T-helper 17 cell (primary cell): Measurements from ENCODE around the gene CLIC3. TPM values are rescaled to one million over a fixed set of nuclear protein-coding genes. Genes with fewer than 3 reads are reported as not detected.
A peak's percentile ranks its signal among the peaks of the same experiment; 100 is the strongest.

Experiments used
- ATAC-seq: fragments of 150-1000 bp; cut with Tn5 transposase; 2 replicates; pipeline ENCODE4 v1.10.0; 2021; ENCODE audit warnings: mild to moderate bottlenecking, moderate library complexity
- DNase-seq, 3 donors: peaks; one replicate each; pipeline versions ENCODE4 v3.0.0 to v3.0.0-alpha.2; 2020 to 2021
- H3K9me3 ChIP-seq: one replicate; pipeline ENCODE4 v1.7.0; 2013; ENCODE audit warnings: low read length, mild to moderate bottlenecking; ENCODE audit not compliant: control insufficient read depth, poor library complexity, severe bottlenecking
- H3K27ac Mint-ChIP-seq: one replicate; pipeline ENCODE4 v1.8.0; 2022; ENCODE audit warnings: mild to moderate bottlenecking, moderate library complexity, mixed read lengths
- H3K27me3 Mint-ChIP-seq: one replicate; pipeline ENCODE4 v1.8.0; 2022; ENCODE audit warnings: mixed read lengths
- H3K36me3 Mint-ChIP-seq: one replicate; pipeline ENCODE4 v1.8.0; 2022; ENCODE audit warnings: low read depth, mixed read lengths
- H3K4me1 Mint-ChIP-seq: one replicate; pipeline ENCODE4 v1.8.0; 2022; ENCODE audit warnings: mild to moderate bottlenecking, mixed read lengths
- H3K4me3 Mint-ChIP-seq: one replicate; pipeline ENCODE4 v1.8.0; 2022; ENCODE audit warnings: mild to moderate bottlenecking, moderate library complexity, mixed read lengths
- total RNA-seq, 4 donors: library from RNA in 2 of 4; stranded (reverse) in 2 of 4; gene quantifications; one replicate each; pipeline ENCODE4 v1.2.3 and lab custom pipeline; 2022 to 2026

The CLIC3 gene
- total RNA-seq, 2 donors from 2014 or later = 1.9 to 2.1 TPM

DNA sequence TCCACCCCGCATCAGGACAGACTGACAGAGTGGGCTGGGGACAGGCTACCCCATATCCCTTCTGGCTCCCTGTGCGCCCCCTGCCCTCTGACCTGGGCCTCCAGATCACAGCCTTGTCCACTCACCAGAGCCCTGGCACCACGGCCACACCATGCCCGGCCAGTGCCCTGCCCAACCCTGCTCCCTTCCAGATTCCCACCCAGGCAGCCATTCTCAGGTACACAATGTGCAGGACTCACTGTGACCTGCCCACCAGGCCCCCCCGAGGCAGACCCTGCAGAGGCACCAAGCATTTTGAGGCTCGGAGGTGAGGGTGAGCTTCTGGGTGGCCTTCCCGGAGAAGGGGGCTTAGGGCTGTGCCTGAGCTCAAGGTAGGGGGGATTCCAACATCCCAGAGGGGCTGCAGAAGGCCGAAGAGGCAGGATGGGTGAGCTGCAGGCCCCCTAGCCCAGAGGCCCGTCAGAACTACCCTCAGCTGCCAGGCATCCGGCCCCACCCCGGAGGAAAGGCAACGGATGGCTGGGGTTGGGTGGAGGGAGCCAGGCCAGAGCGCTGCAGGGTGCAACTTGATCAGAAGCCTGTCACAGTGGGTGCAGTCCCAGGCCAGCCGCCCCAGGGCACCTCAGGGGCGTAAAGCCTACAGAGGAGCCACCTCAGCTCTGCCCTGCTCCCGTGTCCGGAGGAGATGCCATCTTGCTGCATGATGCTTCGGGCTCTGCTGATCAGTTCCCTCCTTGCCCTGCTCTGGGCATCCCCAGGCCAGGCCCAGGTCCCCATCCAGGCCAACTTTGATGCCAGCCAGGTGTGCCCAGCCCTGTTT is 13.9 kb downstream of the CLIC3 start, which contains the start of gene LCNL1:
Gene LCNL1, plus strand, starts transcription at position 762 of the 820 bp plus-strand sequence. CDS start 594 bp downstream, outside the sequence.
- H3K27me3 Mint-ChIP-seq = peaks cover 10% of the 10 kb centered on the region
- ATAC-seq (no peak), DNase-seq (no peak)
- no peak within 1 kb of the TSS for H3K27ac Mint-ChIP-seq
- peaks cover 5% of the 10 kb centered on the region for H3K36me3 Mint-ChIP-seq
- no peaks in the 10 kb centered on the region for H3K9me3 ChIP-seq
- peaks cover 10% of the 10 kb centered on the region for H3K4me1 Mint-ChIP-seq
- peak within 1 kb of the TSS; percentile 53 for H3K4me3 Mint-ChIP-seq

DNA sequence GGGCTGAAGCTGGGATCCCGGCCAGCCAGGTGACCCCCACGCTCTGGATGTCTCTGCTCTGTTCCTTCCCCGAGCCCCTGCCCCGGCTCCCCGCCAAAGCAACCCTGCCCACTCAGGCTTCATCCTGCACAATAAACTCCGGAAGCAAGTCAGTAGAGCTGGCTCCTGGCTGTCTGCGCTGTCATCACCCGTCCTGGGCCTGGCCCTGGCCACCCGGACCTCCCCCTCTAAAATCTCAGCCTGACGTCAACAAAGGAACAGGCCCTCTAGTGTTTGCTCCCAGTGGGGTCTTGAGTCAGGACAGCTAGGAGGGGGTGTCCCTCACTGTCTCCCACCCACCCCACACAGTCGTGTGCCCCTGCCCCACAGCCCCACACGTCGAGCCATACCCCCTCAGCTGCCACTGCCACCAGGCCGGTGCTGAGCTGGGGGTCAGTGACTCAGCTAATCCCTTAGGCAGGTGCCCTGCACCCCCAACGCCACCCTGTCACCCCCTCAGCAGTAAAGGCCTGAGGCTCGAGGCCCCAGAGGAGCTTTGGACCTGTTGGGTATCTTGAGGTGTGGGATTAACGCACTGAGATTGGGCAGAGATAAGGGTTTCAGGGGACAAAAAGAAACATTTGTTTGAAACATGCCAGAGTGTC is 14.7 kb downstream of the CLIC3 start:
- H3K36me3 Mint-ChIP-seq = peaks cover 5% of the 10 kb centered on the region
- no peaks in the 10 kb centered on the region for H3K9me3 ChIP-seq
- no peak for ATAC-seq
- H3K4me3 Mint-ChIP-seq = no peak overlapping the region
- H3K4me1 Mint-ChIP-seq = peaks cover 10% of the 10 kb centered on the region
- H3K27ac Mint-ChIP-seq = no peak overlapping the region
- peaks cover 10% of the 10 kb centered on the region for H3K27me3 Mint-ChIP-seq
- DNase-seq = no peak

DNA sequence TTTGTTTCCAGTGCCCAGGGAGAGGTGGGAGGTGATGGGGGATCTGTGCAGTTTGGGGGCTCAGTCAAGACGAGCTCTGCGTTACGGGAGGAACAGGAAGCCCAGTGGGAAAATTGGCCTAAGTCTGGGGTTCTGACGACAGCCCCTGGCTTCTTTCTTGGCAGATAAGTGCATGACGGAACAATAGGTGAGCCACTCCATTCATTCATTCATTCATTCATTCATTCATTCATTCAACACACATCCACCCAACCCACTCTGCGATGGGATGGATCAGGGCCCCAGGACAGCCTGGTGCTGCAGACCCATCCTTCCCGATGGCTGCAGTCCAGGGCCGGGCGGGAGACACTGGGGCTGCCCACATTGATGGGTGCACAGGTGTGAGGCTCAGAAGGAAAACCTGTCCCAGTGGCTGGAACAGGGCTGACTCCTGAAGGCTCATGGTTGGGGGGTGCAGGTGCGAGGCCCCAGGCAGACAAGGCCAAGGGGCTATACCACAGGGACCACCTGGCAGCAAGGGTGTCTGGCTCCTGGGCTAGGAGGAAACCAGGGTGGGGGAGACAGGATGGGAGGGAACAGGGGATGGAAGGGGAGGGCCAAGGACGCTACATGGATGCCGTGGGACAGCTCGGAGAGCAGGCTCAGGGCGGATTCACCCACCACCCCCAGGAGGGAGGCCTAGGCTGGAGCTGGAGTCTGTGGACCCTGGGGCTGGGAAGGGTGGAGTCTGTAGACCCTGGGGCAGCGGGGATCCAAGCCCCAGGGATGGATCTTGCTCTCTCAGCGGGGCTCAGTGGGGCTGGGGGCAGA is 15.5 kb downstream of the CLIC3 start:
- H3K27me3 Mint-ChIP-seq = peaks cover 10% of the 10 kb centered on the region
- peaks cover 16% of the 10 kb centered on the region for H3K4me1 Mint-ChIP-seq
- ATAC-seq (no peak), DNase-seq (no peak)
- no peaks in the 10 kb centered on the region for H3K9me3 ChIP-seq
- no peak overlapping the region for H3K27ac Mint-ChIP-seq
- peaks cover 5% of the 10 kb centered on the region for H3K36me3 Mint-ChIP-seq
- H3K4me3 Mint-ChIP-seq = no peak overlapping the region

DNA sequence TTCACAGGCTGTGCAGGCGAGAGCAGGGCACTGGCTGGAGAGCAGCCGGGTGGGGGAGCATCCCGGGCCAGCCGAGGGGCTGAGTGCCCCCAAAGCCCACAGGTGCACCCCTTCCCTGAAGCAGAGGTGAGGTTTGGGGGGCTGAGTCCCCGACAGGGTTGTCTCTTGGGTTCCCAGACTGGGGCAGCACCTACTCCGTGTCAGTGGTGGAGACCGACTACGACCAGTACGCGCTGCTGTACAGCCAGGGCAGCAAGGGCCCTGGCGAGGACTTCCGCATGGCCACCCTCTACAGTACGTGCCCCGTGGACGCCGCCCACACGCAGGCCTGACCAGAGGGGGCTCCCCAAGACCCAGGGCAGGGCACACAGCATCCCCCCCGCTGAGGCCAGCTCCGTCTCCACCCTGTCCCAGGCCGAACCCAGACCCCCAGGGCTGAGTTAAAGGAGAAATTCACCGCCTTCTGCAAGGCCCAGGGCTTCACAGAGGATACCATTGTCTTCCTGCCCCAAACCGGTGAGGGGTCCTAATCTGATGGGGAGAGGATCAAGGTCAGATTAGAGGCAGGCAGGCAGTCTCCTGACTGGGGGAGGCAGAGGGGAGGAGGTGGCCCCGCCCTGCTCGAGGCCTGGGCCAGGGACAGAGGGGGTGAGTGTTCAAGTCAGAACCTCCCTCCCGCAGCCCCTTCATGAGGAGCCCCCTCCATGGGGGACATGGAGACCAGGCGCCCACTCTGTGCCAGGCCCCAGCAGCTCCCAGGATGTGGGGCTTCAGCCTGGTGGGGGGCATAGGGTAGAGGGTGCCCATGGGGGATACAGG is 16.4 kb downstream of the CLIC3 start:
- Mint-ChIP-seq H3K27me3 (peaks cover 10% of the 10 kb centered on the region), H3K4me1 (peaks cover 21% of the 10 kb centered on the region), H3K4me3 (no peak overlapping the region), H3K36me3 (peaks cover 5% of the 10 kb centered on the region), H3K27ac (no peak overlapping the region)
- DNase-seq (no peak), ATAC-seq (no peak)
- H3K9me3 ChIP-seq = no peaks in the 10 kb centered on the region

DNA sequence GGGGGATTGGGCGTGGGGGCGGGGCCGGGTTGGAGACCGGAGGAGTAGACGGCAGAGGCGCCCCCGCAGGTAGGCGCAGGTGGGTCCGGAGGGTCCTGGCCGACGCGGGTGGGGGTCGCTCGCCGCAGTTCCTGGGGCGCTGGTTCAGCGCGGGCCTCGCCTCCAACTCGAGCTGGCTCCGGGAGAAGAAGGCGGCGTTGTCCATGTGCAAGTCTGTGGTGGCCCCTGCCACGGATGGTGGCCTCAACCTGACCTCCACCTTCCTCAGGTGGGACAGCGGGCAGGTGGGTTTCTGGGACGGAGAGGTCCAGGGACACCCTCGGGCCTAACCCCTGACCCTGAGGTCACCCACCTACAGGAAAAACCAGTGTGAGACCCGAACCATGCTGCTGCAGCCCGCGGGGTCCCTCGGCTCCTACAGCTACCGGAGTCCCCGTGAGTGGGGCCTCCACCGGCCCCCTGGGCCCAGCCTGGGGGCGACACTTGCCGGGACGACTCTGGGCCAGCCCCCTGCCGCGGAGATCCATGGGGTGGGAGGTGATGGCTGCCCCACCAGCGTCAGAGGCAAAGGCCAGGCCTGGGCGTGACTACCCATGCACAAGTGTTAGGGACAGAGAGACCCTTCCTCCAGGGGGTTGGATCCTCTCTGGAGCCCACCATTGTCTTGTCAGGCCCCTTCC is 17.4 kb downstream of the CLIC3 start:
- DNase-seq = no peak
- no peaks in the 10 kb centered on the region for H3K9me3 ChIP-seq
- no peak for ATAC-seq
- H3K36me3 Mint-ChIP-seq = peaks cover 3% of the 10 kb centered on the region
- H3K27ac Mint-ChIP-seq = no peak overlapping the region
- peaks cover 7% of the 10 kb centered on the region for H3K27me3 Mint-ChIP-seq
- H3K4me1 Mint-ChIP-seq = peaks cover 27% of the 10 kb centered on the region
- H3K4me3 Mint-ChIP-seq = no peak overlapping the region

DNA sequence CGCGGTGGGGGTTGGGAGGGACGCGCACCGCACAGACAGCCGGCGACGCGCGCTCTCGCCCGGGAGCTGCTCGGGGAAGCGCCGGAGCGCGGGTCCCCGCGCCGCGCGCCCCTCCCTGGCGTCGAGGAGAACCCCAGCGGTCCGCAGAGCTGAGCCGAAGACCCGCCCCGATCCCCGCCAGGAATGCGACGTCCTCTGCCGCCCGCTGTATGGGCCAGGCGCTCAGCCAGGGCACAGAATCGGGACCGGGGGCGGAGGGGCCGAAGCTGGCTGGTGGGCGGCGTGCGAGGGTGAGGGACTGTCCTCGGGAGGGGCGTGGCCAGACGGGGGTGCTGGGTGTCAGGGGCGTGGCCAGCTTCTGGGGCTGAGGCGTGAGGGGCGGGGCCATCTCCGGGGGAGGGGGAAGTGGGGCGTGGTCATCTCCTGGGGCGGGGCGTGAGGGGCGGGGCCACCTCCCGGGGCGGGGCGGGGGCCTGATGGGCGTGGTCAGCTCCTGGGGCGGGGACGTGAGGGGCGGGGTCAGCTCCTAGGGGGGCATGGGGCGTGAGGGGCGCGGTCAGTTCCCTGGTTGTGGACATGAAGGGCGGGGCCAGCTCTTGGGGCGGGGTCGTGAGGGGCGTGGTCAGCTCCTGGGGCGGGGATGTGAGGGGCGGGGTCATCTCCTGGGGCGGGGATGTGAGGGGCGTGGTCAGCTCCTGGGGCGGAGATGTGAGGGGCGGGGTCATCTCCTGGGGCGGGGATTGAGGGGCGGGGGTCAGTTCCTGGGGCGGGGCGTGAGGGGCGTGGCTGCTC is 18.1 kb downstream of the CLIC3 start:
- no peaks in the 10 kb centered on the region for H3K9me3 ChIP-seq
- Mint-ChIP-seq H3K36me3 (no peaks in the 10 kb centered on the region), H3K27me3 (no peaks in the 10 kb centered on the region), H3K4me3 (peak overlapping the region; percentile 86), H3K4me1 (peaks cover 24% of the 10 kb centered on the region), H3K27ac (no peak overlapping the region)
- peak; percentile 74 for ATAC-seq
- peak; percentile 66 to 82 (median 76) for DNase-seq

DNA sequence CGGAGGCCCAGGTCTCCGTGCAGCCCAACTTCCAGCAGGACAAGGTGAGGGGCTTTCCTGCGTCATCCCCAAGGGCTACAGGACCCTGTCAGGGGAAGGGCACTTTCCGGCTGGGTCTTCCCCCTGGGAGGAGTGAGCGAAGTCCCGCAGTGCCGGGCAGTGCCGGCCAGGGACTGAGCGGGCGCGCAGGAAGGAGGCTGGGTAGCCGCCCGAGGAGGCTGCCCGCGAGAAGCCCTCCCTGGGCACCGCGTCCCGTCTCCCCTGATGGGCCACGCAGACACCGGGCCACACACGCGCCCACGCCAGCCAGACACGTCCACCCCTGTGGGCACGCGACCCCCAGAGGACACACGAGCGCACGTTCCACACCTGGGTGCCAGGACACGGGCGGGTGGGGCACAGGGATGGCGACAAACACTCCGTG is 18.7 kb downstream of the CLIC3 start:
- H3K9me3 ChIP-seq = no peaks in the 10 kb centered on the region
- ATAC-seq (no peak), DNase-seq (no peak)
- peak overlapping the region; percentile 86 for H3K4me3 Mint-ChIP-seq
- no peak overlapping the region for H3K27ac Mint-ChIP-seq
- no peaks in the 10 kb centered on the region for H3K27me3 Mint-ChIP-seq
- H3K36me3 Mint-ChIP-seq = no peaks in the 10 kb centered on the region
- H3K4me1 Mint-ChIP-seq = peaks cover 24% of the 10 kb centered on the region

DNA sequence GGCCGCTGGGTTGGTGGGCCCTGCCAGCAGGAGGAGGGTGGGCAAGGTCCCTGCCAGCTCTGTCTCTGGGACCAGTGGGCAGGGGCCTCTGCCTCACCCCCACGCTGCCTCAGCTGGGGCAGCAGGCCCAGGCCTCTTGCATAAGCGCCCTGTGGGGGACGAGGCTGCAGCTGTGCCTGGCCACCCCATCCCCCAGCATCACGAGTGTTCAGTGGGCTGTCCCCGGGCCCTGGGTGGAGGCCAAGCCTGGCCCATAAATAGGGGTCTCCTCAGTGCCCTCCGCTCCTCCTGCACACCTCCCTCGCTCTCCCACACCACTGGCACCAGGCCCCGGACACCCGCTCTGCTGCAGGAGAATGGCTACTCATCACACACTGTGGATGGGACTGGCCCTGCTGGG is 19.1 kb downstream of the CLIC3 start, which contains the start of gene PTGDS:
Gene PTGDS, plus strand, starts transcription at position 282 of the 400 bp plus-strand sequence. Its CDS starts 75 bp downstream, at position 357.
- no peaks in the 10 kb centered on the region for H3K36me3 Mint-ChIP-seq
- peak within 1 kb of the TSS; percentile 86 for H3K4me3 Mint-ChIP-seq
- no peak for ATAC-seq
- H3K27ac Mint-ChIP-seq = peak within 1 kb of the TSS; percentile 74
- H3K9me3 ChIP-seq = no peaks in the 10 kb centered on the region
- H3K27me3 Mint-ChIP-seq = no peaks in the 10 kb centered on the region
- peaks cover 24% of the 10 kb centered on the region for H3K4me1 Mint-ChIP-seq
- DNase-seq = no peak

DNA sequence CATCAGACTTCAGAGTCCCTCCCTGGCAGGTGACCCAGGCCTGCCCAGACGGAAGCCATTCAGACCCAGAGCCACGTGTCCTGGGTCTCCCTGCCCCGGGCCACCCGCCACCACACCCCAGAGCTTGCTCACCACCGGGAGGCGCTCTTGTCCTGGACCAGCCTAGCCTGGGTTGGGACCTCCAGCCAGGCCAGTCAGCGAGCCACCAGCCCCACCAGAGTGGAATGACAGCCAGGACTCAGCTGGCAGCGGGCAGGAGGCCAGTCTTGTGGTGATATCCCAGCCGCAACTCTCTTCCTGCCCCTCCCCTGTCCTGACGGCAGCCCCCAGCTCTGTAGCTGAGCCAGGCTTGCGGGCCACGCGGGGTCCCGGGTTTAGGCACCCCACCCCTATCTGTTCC is 20.7 kb downstream of the CLIC3 start:
- Mint-ChIP-seq H3K27ac (peak overlapping the region; percentile 74), H3K36me3 (no peaks in the 10 kb centered on the region), H3K4me3 (peak overlapping the region; percentile 86), H3K4me1 (peaks cover 22% of the 10 kb centered on the region), H3K27me3 (no peaks in the 10 kb centered on the region)
- ATAC-seq = no peak
- no peaks in the 10 kb centered on the region for H3K9me3 ChIP-seq
- peak in 1 of 3 donors; percentile 39 for DNase-seq

DNA sequence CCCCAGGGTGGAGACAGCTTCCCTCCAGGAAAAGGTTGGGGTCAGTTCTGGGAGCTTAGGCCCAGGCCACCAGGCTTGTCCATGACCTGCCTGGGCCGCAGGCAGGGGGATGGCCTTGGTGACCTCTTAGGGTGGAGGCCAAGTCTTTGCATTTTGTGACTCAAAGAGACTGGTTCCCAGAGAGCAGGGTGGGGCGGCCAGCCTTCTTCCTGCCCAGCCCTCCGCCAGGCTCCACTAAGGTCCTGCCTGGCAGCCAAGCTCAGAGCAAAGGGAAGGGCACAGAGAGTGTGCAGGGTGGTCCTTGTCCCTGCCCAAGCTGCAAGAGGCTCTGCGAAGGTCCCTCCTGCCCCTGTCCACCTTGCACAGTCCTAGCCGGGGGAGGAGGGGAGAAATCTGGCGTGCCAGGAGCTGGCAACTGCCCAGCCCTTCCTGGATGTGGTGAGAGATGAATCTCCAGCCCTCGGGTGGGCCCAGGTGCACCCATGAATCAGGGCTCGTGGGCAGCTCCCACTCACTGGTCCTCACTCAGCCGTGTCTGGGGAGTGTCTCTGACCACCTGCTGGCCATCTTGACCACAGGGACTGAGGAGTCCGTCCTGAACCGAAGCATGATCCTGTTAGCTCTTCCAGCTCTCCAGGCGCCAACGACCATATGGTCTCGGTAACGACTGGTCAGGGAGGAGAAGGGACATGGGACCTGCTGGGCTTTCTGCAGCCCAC is 21.4 kb downstream of the CLIC3 start:
- DNase-seq (no peak), ATAC-seq (no peak)
- Mint-ChIP-seq H3K27ac (peak overlapping the region; percentile 74), H3K4me1 (peaks cover 20% of the 10 kb centered on the region), H3K36me3 (no peaks in the 10 kb centered on the region), H3K27me3 (no peaks in the 10 kb centered on the region), H3K4me3 (peak overlapping the region; percentile 86)
- H3K9me3 ChIP-seq = no peaks in the 10 kb centered on the region
